Vein endothelial cell (primary cell): ENCODE results near the gene GABRR3. TPM values are rescaled to one million over a fixed set of nuclear protein-coding genes. Genes with fewer than 3 reads are reported as not detected.

Experiments
- total RNA-seq: library from RNA; depleted of rRNA; stranded (reverse); fragments of >200 nt; gene quantifications from 2 replicates; pipeline ENCODE4 v1.2.3, GENCODE V29; 2012

The GABRR3 gene
- total RNA-seq = not detected in 2 replicates

DNA sequence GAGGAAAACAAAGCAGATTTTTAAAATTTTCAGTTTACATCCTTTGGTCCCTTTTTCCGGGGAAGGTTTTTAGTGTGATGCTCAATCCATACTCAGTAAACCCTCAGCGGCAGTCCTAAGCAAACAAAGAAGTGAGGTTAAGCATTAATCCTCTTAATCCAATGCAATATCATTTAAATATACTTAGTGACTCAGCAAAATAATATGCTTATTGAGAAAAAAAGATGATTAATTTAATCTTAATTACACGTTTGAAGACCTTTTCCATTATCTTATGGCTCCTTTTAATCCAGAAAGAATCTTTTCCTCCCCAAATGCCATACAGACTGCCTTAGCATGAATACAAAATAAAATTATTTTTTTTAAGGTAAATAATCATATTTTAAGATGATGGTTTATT is at the start of gene GABRR3:
Gene GABRR3 (minus strand): TSS at position 108 of the 400 bp plus-strand sequence. CDS start 328 bp downstream, outside the sequence.

GRCh38 chr3:97971679-97972567 is 63.2 kb downstream of the GABRR3 start, which contains the start of gene RIOX2:
TSS of gene RIOX2 (minus strand) at chr3:97972431. CDS start at chr3:97967593, 4,838 bp downstream.

Other genes with a start within 250 kb of the GABRR3 start
- 21.9 and 28.1 TPM in 2 replicates for gene CRYBG3, start 213.3 kb downstream of the GABRR3 start, total RNA-seq
- gene RIOX2, start 62.9 kb downstream of the GABRR3 start, total RNA-seq = 26.1 and 29.1 TPM in 2 replicates
- gene OR5AC2, start 51.9 kb upstream of the GABRR3 start, total RNA-seq = not detected in 2 replicates
- not detected in 2 replicates for gene OR5H1, start 95.4 kb upstream of the GABRR3 start, total RNA-seq
- gene OR5H14, start 112.2 kb upstream of the GABRR3 start, total RNA-seq = not detected in 2 replicates
- not detected in 2 replicates for gene OR5H15, start 131.4 kb upstream of the GABRR3 start, total RNA-seq
- gene OR5H6, start 228.9 kb upstream of the GABRR3 start, total RNA-seq = not detected in 2 replicates
- not detected in 2 replicates for gene OR5H2, start 247.2 kb upstream of the GABRR3 start, total RNA-seq